Measurements from ENCODE around the gene ACTA2.

GRCh38 chr10:88908194-88908593 lies 44.4 kb downstream of the ACTA2 start:
- TF ChIP-seq CTCF (IDR thresholded peaks at IDR 0.05; ENCODE audit: low read depth, low read length, missing input control) (no peak), ZBTB33 (IDR thresholded peaks at IDR 0.05) (no peak), TAF1 (conservative IDR thresholded peaks at IDR 0.05) (no peak), REST (IDR thresholded peaks at IDR 0.05) (no peak), EGR1 (IDR thresholded peaks at IDR 0.05; ENCODE audit: low read depth in 2 of 2) (no peak), YY1 (IDR thresholded peaks at IDR 0.05) (no peak), HNF4A (conservative IDR thresholded peaks at IDR 0.05) (no peak)
